HepG2 (cell line): Measurements from ENCODE around the gene ATP11A. TPM values are rescaled to one million over a fixed set of nuclear protein-coding genes. Genes with fewer than 3 reads are reported as not detected.
A peak's percentile ranks its signal among the peaks of the same experiment; 100 is the strongest.

Experiments
- ATF6 ChIP-seq: sonication (generic); formaldehyde crosslinking; conservative IDR thresholded peaks from 2 replicates; pipeline ENCODE4 v1.4.0; 2020; ENCODE audit warnings: missing genetic modification reagents
- DR1 ChIP-seq: sonication (generic); formaldehyde crosslinking; IDR thresholded peaks from 2 replicates; pipeline ENCODE4 v1.8.0; 2021; ENCODE audit warnings: mild to moderate bottlenecking, missing genetic modification reagents, inconsistent platforms
- IKZF4 ChIP-seq: sonication (generic); formaldehyde crosslinking; IDR thresholded peaks from 2 replicates; pipeline ENCODE4 v1.5.1; 2020; ENCODE audit warnings: borderline replicate concordance, mild to moderate bottlenecking, low read depth, missing genetic modification reagents; ENCODE audit errors: not compliant biosample characterization
- JUND ChIP-seq: sonication (generic); formaldehyde crosslinking; IDR thresholded peaks from 2 replicates; pipeline ENCODE4 v1.8.0; 2022; ENCODE audit warnings: mild to moderate bottlenecking, missing genetic modification reagents
- SP4 ChIP-seq: sonication (generic); formaldehyde crosslinking; IDR thresholded peaks from 2 replicates; pipeline ENCODE4 v1.8.1; 2023; ENCODE audit warnings: mild to moderate bottlenecking, missing genetic modification reagents
- TIGD3 ChIP-seq: sonication (generic); formaldehyde crosslinking; IDR thresholded peaks from 2 replicates; pipeline ENCODE4 v1.5.1; 2020; ENCODE audit warnings: mild to moderate bottlenecking, missing genetic modification reagents, borderline replicate concordance
- ZFP41 ChIP-seq: sonication (generic); formaldehyde crosslinking; IDR thresholded peaks from 2 replicates; pipeline ENCODE4 v1.4.0; 2020; ENCODE audit warnings: mild to moderate bottlenecking, missing genetic modification reagents, borderline replicate concordance
- ZNF343 ChIP-seq: sonication (generic); formaldehyde crosslinking; IDR thresholded peaks from 2 replicates; pipeline ENCODE4 v1.4.0; 2020; ENCODE audit warnings: mild to moderate bottlenecking, missing genetic modification reagents
- ZNF512B ChIP-seq: sonication (generic); formaldehyde crosslinking; IDR thresholded peaks from 2 replicates; pipeline ENCODE4 v1.5.1; 2020; ENCODE audit warnings: missing genetic modification reagents, mild to moderate bottlenecking, borderline replicate concordance
- ZNF513 ChIP-seq: sonication (generic); formaldehyde crosslinking; conservative IDR thresholded peaks from 2 replicates; pipeline ENCODE4 v1.5.0; 2020; ENCODE audit warnings: missing genetic modification reagents
- ZNF550 ChIP-seq: sonication (generic); formaldehyde crosslinking; IDR thresholded peaks from 2 replicates; pipeline ENCODE4 v1.4.0; 2020; ENCODE audit warnings: mild to moderate bottlenecking, missing genetic modification reagents, borderline replicate concordance
- ZNF572 ChIP-seq: sonication (generic); formaldehyde crosslinking; IDR thresholded peaks from 2 replicates; pipeline ENCODE4 v1.5.1; 2020; ENCODE audit warnings: mild to moderate bottlenecking, missing genetic modification reagents
- ZNF629 ChIP-seq: sonication (generic); formaldehyde crosslinking; conservative IDR thresholded peaks from 2 replicates; pipeline ENCODE4 v1.5.0; 2020; ENCODE audit warnings: missing genetic modification reagents
- ZNF720 ChIP-seq: sonication (generic); formaldehyde crosslinking; IDR thresholded peaks from 2 replicates; pipeline ENCODE4 v1.4.0; 2020; ENCODE audit warnings: missing genetic modification reagents
- ZNF761 ChIP-seq: sonication (generic); formaldehyde crosslinking; conservative IDR thresholded peaks from 2 replicates; pipeline ENCODE4 v1.4.0; 2020; ENCODE audit warnings: mild to moderate bottlenecking, missing genetic modification reagents
- polyA plus RNA-seq, 8 experiments: library from polyadenylated mRNA; depleted of rRNA in 3 of 8; stranded (reverse) in 7 of 8; unstranded in 1 of 8; fragments of >200 nt; fragmentation: Illumina TruSeq in 4 of 8; extraction: Trizol in 4 of 8; gene quantifications; 2 replicates each; pipeline versions ENCODE4 v1.2.1 to v1.2.3, GENCODE V29; 2011 to 2016; ENCODE audit warnings: low read depth in 4 of 8, missing spikeins in 1 of 8, mixed read lengths in 1 of 8; ENCODE audit not compliant: insufficient read depth in 1 of 8
- total RNA-seq, 5 experiments: library from RNA; depleted of rRNA; stranded (reverse); fragments of >200 nt; fragmentation: Illumina TruSeq; extraction: Trizol; gene quantifications; 2 replicates each; pipeline ENCODE4 v1.2.3, GENCODE V29; 2016; ENCODE audit warnings: low read depth in 1 of 5
- TF ChIP-seq, protein P1 (sequence below): sonication (generic); formaldehyde crosslinking; IDR thresholded peaks from 2 replicates; pipeline ENCODE4 v1.4.0; 2020; ENCODE audit warnings: mild to moderate bottlenecking, missing genetic modification reagents

Gene ATP11A
- total and polyA plus RNA-seq, 2 of the 13 experiments (the other 11 are each of a cell fraction or from before 2014, with no cell fraction given): 18.4 to 20.1 TPM

- TF ChIP-seq TIGD3 (CRISPR knock-in tag): no peak
- no peak for TF ChIP-seq ZNF550 (CRISPR knock-in tag)
- TF ChIP-seq ZNF513: no peak
- no peak for TF ChIP-seq ZNF512B (CRISPR knock-in tag)
- TF ChIP-seq, protein P1, sequence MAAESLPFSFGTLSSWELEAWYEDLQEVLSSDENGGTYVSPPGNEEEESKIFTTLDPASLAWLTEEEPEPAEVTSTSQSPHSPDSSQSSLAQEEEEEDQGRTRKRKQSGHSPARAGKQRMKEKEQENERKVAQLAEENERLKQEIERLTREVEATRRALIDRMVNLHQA: no peak
- 0 out of 2 replicates have a peak, but pooled peaks have one; percentile 24 for TF ChIP-seq ZNF629 (CRISPR knock-in tag)
- no peak for TF ChIP-seq ZNF720 (CRISPR knock-in tag)
- no peak for TF ChIP-seq ZFP41 (CRISPR knock-in tag)
- TF ChIP-seq ZNF761 (CRISPR knock-in tag): no peak
- peak; percentile 66; the same call in 1 of the 2 replicates for TF ChIP-seq JUND
- no peak for TF ChIP-seq DR1
- peak; percentile 62; the same call in 1 of the 2 replicates for TF ChIP-seq SP4 (CRISPR knock-in tag)
- no peak for TF ChIP-seq ATF6 (CRISPR knock-in tag)
- no peak for TF ChIP-seq IKZF4
- no peak; the same call in 1 of the 2 replicates for TF ChIP-seq ZNF572
- no peak for TF ChIP-seq ZNF343 (CRISPR knock-in tag)
These were observed 216.3 kb downstream of the ATP11A start (continued) for GRCh38 chr13:112905990-112906641.
